K562 (cell line): Measurements from ENCODE around the gene HOXB1. TPM values are rescaled to one million over a fixed set of nuclear protein-coding genes. Genes with fewer than 3 reads are reported as not detected.

Source experiments
- BHLHE40 ChIP-seq: IDR thresholded peaks from 2 replicates; pipeline ENCODE4 v1.6.1; 2011; ENCODE audit warnings: low read length, improper control_type of control experiment
- BRD4 ChIP-seq: fragments of 200-600 bp; sonication (generic); IDR thresholded peaks from 2 replicates; pipeline ENCODE4 v1.6.1; 2017; ENCODE audit warnings: inconsistent platforms
- CBFA2T3 ChIP-seq: fragments of 450-650 bp; IDR thresholded peaks from 2 replicates; pipeline ENCODE4 v1.6.1; 2017
- ESRRA ChIP-seq: fragments of 450-650 bp; IDR thresholded peaks from 2 replicates; pipeline ENCODE4 v1.6.1; 2014; ENCODE audit warnings: low read depth, mild to moderate bottlenecking, moderate library complexity, borderline replicate concordance
- FIP1L1 ChIP-seq: fragments of 200-400 bp; formaldehyde crosslinking; IDR thresholded peaks from 2 replicates; pipeline ENCODE4 v1.6.1; 2018; ENCODE audit warnings: mild to moderate bottlenecking, low read depth, low read length; ENCODE audit not compliant: poor library complexity, severe bottlenecking
- GMEB1 ChIP-seq: fragments of 250-450 bp; sonication (Bioruptor Pico); IDR thresholded peaks from 2 replicates; pipeline ENCODE4 v1.4.0; 2020; ENCODE audit warnings: mild to moderate bottlenecking
- HMGN3 ChIP-seq: IDR thresholded peaks from 2 replicates; pipeline ENCODE4 v1.6.1; 2011; ENCODE audit warnings: borderline replicate concordance, low read depth, mild to moderate bottlenecking, mixed read lengths, low read length; ENCODE audit not compliant: insufficient read length; ENCODE audit errors: extremely low read depth
- MAX ChIP-seq: sonication (generic); formaldehyde crosslinking; IDR thresholded peaks from 2 replicates; pipeline ENCODE4 v1.9.0; 2022; ENCODE audit warnings: mild to moderate bottlenecking, missing genetic modification reagents
- MAZ ChIP-seq, 2 experiments: fragments of 450-650 bp in 1 of 2; sonication (generic) in 1 of 2; formaldehyde crosslinking; IDR thresholded peaks in 1 of 2; conservative IDR thresholded peaks in 1 of 2; 2 replicates each; pipeline versions ENCODE4 v1.4.0 to v1.5.0; 2020; ENCODE audit warnings: mild to moderate bottlenecking in 1 of 2, missing genetic modification reagents in 1 of 2
- POLR2AphosphoS5 ChIP-seq: IDR thresholded peaks from 2 replicates; pipeline ENCODE4 v1.6.1; 2011; ENCODE audit warnings: mild to moderate bottlenecking, low read depth, low read length, moderate library complexity; ENCODE audit not compliant: control insufficient read depth, insufficient read depth
- RBM14 ChIP-seq: fragments of 200-400 bp; formaldehyde crosslinking; IDR thresholded peaks from 2 replicates; pipeline ENCODE4 v1.6.1; 2018; ENCODE audit warnings: low read depth, mild to moderate bottlenecking, low read length, moderate library complexity, borderline replicate concordance; ENCODE audit not compliant: insufficient read depth
- RBM22 ChIP-seq: fragments of 200-400 bp; formaldehyde crosslinking; IDR thresholded peaks from 2 replicates; pipeline ENCODE4 v1.6.1; 2018; ENCODE audit warnings: low read length, low read depth; ENCODE audit not compliant: poor library complexity, severe bottlenecking
- SIN3A ChIP-seq, 2 experiments: fragments of 150-350 bp in 1 of 2; IDR thresholded peaks; 2 replicates each; pipeline ENCODE4 v1.6.1; 2011 to 2016; ENCODE audit warnings: borderline replicate concordance in 2 of 2, low read depth in 2 of 2, low read length in 2 of 2, mild to moderate bottlenecking in 2 of 2, moderate library complexity in 2 of 2; ENCODE audit not compliant: control insufficient read depth in 1 of 2
- SMAD1 ChIP-seq: fragments of 150-350 bp; IDR thresholded peaks from 2 replicates; pipeline ENCODE4 v1.6.1; 2014; ENCODE audit warnings: low read length, low read depth; ENCODE audit not compliant: partially characterized antibody
- SMARCC2 ChIP-seq: fragments of 450-650 bp; IDR thresholded peaks from 2 replicates; pipeline ENCODE4 v1.6.1; 2017; ENCODE audit warnings: antibody characterized with exemption, moderate library complexity, mild to moderate bottlenecking, low read depth
- TBP ChIP-seq: optimal IDR thresholded peaks from 2 replicates; pipeline ENCODE3; 2011; ENCODE audit warnings: low read depth, low read length, improper control_type of control experiment
- U2AF1 ChIP-seq: fragments of 200-400 bp; formaldehyde crosslinking; optimal IDR thresholded peaks from 2 replicates; pipeline ENCODE3; 2017; ENCODE audit warnings: mild to moderate bottlenecking, low read depth, low read length, moderate library complexity
- ZFX ChIP-seq: sonication (generic); formaldehyde crosslinking; IDR thresholded peaks from 2 replicates; pipeline ENCODE4 v1.8.0; 2022; ENCODE audit warnings: mild to moderate bottlenecking, missing genetic modification reagents, moderate library complexity
- ZNF263 ChIP-seq: sonication (generic); formaldehyde crosslinking; IDR thresholded peaks from 2 replicates; pipeline ENCODE4 v1.8.0; 2022; ENCODE audit warnings: mild to moderate bottlenecking, missing genetic modification reagents, borderline replicate concordance
- ZNF699 ChIP-seq: fragments of 250-450 bp; sonication (Bioruptor Pico); IDR thresholded peaks from 2 replicates; pipeline ENCODE4 v1.8.0; 2021; ENCODE audit warnings: mild to moderate bottlenecking, moderate library complexity; ENCODE audit not compliant: insufficient replicate concordance
- ZNF764 ChIP-seq: fragments of 250-450 bp; sonication (Bioruptor Pico); IDR thresholded peaks from 2 replicates; pipeline ENCODE4 v1.4.0; 2020; ENCODE audit warnings: low read depth, mild to moderate bottlenecking, moderate library complexity
- polyA plus RNA-seq, 8 experiments: library from polyadenylated mRNA; depleted of rRNA in 4 of 8; stranded (reverse) in 5 of 8; unstranded in 3 of 8; fragments of >200 nt; fragmentation: Nextera tagmentation in 2 of 8; fragmentation: Illumina TruSeq in 1 of 8; extraction: Ambion mirVana in 2 of 8; extraction: Trizol in 1 of 8; gene quantifications; 2 replicates each; pipeline versions ENCODE4 v1.2.1 to v1.2.3, GENCODE V29; 2011 to 2014; ENCODE audit warnings: inconsistent platforms in 1 of 8, missing spikeins in 1 of 8
- total RNA-seq, 7 experiments: library from RNA; depleted of rRNA in 6 of 7; stranded (reverse); fragments of >200 nt in 6 of 7; fragmentation: Illumina TruSeq in 2 of 7; extraction: Trizol in 2 of 7; gene quantifications; 2 replicates each; pipeline versions ENCODE4 v1.2.1 to v1.2.3, GENCODE V29; 2011 to 2021; ENCODE audit warnings: low replicate concordance in 1 of 7

HOXB1 gene
- total and polyA plus RNA-seq, 9 of the 15 experiments (the other 6 are each of a cell fraction or from before 2014, with no cell fraction given): 0.04 TPM; not detected in 8

- TF ChIP-seq MAX (no peak), U2AF1 (peak; percentile 67), SMARCC2 (no peak), POLR2AphosphoS5 (peak; percentile 42; the same call in 1 of the 2 replicates), GMEB1 (CRISPR knock-in tag) (no peak), BRD4 (no peak), CBFA2T3 (no peak), ZNF764 (CRISPR knock-in tag) (no peak), RBM22 (peak; percentile 69), FIP1L1 (peak; percentile 77), ZFX (peak; percentile 77), SIN3A (IDR thresholded peaks at IDR 0.05; ENCODE audit: borderline replicate concordance in 2 of 2, control insufficient read depth in 1 of 2, low read depth in 2 of 2, low read length in 2 of 2) (0 out of 4 replicates have a peak, but pooled peaks of 1 of the 2 experiments have one; percentile 11), ZNF263 (CRISPR knock-in tag) (no peak), MAZ (CRISPR knock-in tag; conservative IDR thresholded peaks at IDR 0.05 in 1 of 2, IDR thresholded peaks at IDR 0.05 in 1 of 2) (peak in 1 of 2 experiments; percentile 24; a peak in 1 of 4 replicates), ZNF699 (CRISPR knock-in tag) (no peak), RBM14 (0 out of 2 replicates have a peak, but pooled peaks have one; percentile 67), TBP (peak; percentile 60), SMAD1 (peak; percentile 16), BHLHE40 (no peak), HMGN3 (peak; percentile 64), ESRRA (no peak)
- TF ChIP-seq, all 486 proteins: peak for 49
These were observed 12.5 kb upstream of the HOXB1 start (continued) for GRCh38 chr17:48543107-48543853.
